GM19452 (cell line): Measurements from ENCODE around the gene MYBBP1A.
"Not testable (repeated sequence)": the region's sequence is repeated elsewhere in the genome, so short reads cannot be mapped to it uniquely, and the experiment has no call there.

ENCODE experiments used
- ATAC-seq: cut with Tn5 transposase; IDR thresholded peaks from one replicate; pipeline ENCODE4 v1.9.1; 2021; ENCODE audit not compliant: unreplicated experiment

The MYBBP1A gene

GRCh38 chr17:4590981-4591453 is 35.8 kb upstream of the MYBBP1A start:
- no peak for ATAC-seq

GRCh38 chr17:4590042-4590441 is 34.9 kb upstream of the MYBBP1A start:
- ATAC-seq: not testable (repeated sequence)

GRCh38 chr17:4588898-4589625 is 33.9 kb upstream of the MYBBP1A start:
- ATAC-seq: no peak

GRCh38 chr17:4588391-4588790 is 33.2 kb upstream of the MYBBP1A start:
- no peak for ATAC-seq

GRCh38 chr17:4587803-4588202 is 32.6 kb upstream of the MYBBP1A start:
- no peak for ATAC-seq

- ATAC-seq: no peak
These were observed 32.0 kb upstream of the MYBBP1A start for GRCh38 chr17:4587195-4587594.

- no peak for ATAC-seq
These were observed 30.9 kb upstream of the MYBBP1A start for GRCh38 chr17:4586043-4586442.

- no peak for ATAC-seq
These were observed 30.4 kb upstream of the MYBBP1A start for GRCh38 chr17:4585638-4585994.

GRCh38 chr17:4584917-4585637 is 29.9 kb upstream of the MYBBP1A start:
- ATAC-seq: no peak

GRCh38 chr17:4584101-4584916 is 29.1 kb upstream of the MYBBP1A start, which contains the start of gene SMTNL2:
TSS of gene SMTNL2 (plus strand) at chr17:4584529. CDS start at chr17:4584606, 77 bp downstream.
- no peak for ATAC-seq

GRCh38 chr17:4583782-4584100 is 28.6 kb upstream of the MYBBP1A start:
- ATAC-seq: no peak

GRCh38 chr17:4583206-4583605 is 28.0 kb upstream of the MYBBP1A start:
- ATAC-seq: no peak

- no peak for ATAC-seq
These were observed 27.5 kb upstream of the MYBBP1A start for GRCh38 chr17:4582691-4583090.

- no peak for ATAC-seq
These were observed 26.9 kb upstream of the MYBBP1A start for GRCh38 chr17:4582101-4582501.

GRCh38 chr17:4580291-4580690 is 25.1 kb upstream of the MYBBP1A start:
- ATAC-seq: no peak

- no peak for ATAC-seq
These were observed 24.5 kb upstream of the MYBBP1A start for GRCh38 chr17:4579678-4580077.

GRCh38 chr17:4578349-4578748 is 23.2 kb upstream of the MYBBP1A start:
- ATAC-seq: not testable (repeated sequence)

GRCh38 chr17:4577386-4577993 is 22.3 kb upstream of the MYBBP1A start:
- no peak for ATAC-seq

GRCh38 chr17:4576729-4577322 is 21.6 kb upstream of the MYBBP1A start:
- no peak for ATAC-seq

GRCh38 chr17:4576161-4576558 is 21.0 kb upstream of the MYBBP1A start:
- no peak for ATAC-seq
